ENCODE results near the gene GMCL1. TPM values are rescaled to one million over a fixed set of nuclear protein-coding genes. Genes with fewer than 3 reads are reported as not detected.

Gene GMCL1
- total RNA-seq, 1 donor from 2014 or later: 12.7 TPM

- Histone ChIP-seq H2AFZ (ENCODE audit: low read depth, low read length) (no peak overlapping the region), H3K79me2 (ENCODE audit: insufficient read depth, low read length) (no peaks in the 10 kb centered on the region), H3K4me2 (ENCODE audit: low read length) (no peak overlapping the region), H3K27me3 (ENCODE audit: insufficient read depth, low read length) (no peaks in the 10 kb centered on the region), H3K9ac (ENCODE audit: low read length) (no peak overlapping the region), H4K20me1 (ENCODE audit: insufficient read depth, low read length) (no peaks in the 10 kb centered on the region), H3K9me3 (ENCODE audit: insufficient read depth, low read depth, low read length) (no peaks in the 10 kb centered on the region), H3K36me3 (ENCODE audit: insufficient read depth, low read length) (peaks cover 3% of the 10 kb centered on the region), H3K27ac (ENCODE audit: low read depth, low read length) (no peak overlapping the region), H3K4me3 (ENCODE audit: insufficient read depth, low read depth, low read length) (no peak overlapping the region), H3K4me1 (ENCODE audit: insufficient read depth, low read length) (no peaks in the 10 kb centered on the region)
- H3K27ac Mint-ChIP-seq (ENCODE audit: unreplicated experiment): no peak overlapping the region
- no peak overlapping the region for H3K4me3 Mint-ChIP-seq (ENCODE audit: unreplicated experiment)
- TF ChIP-seq CTCF (IDR thresholded peaks at IDR 0.05; ENCODE audit: insufficient read depth, low read depth, low read length): peak; percentile 97
- TF ChIP-seq EZH2 (IDR thresholded peaks at IDR 0.05; ENCODE audit: insufficient read depth, low read length): no peak
- H3K4me1 Mint-ChIP-seq (ENCODE audit: low read depth, unreplicated experiment): no peaks in the 10 kb centered on the region
- FAIRE-seq (peak; percentile 20), DNase-seq (ENCODE audit: low read depth) (peak; percentile 67)
- H3K36me3 Mint-ChIP-seq (ENCODE audit: low read depth, unreplicated experiment): peaks cover 31% of the 10 kb centered on the region
- no peaks in the 10 kb centered on the region for H3K27me3 Mint-ChIP-seq (ENCODE audit: low read depth, unreplicated experiment)
- no peaks in the 10 kb centered on the region for H3K9me3 Mint-ChIP-seq (ENCODE audit: unreplicated experiment)
Observed at GRCh38 chr2:69816923-69817542, 12.4 kb upstream of the GMCL1 start.

- Histone ChIP-seq H2AFZ (ENCODE audit: low read depth, low read length) (no peak overlapping the region), H3K4me2 (ENCODE audit: low read length) (no peak overlapping the region), H3K79me2 (ENCODE audit: insufficient read depth, low read length) (no peaks in the 10 kb centered on the region), H3K4me1 (ENCODE audit: insufficient read depth, low read length) (no peaks in the 10 kb centered on the region), H3K27ac (ENCODE audit: low read depth, low read length) (no peak overlapping the region), H3K9ac (ENCODE audit: low read length) (no peak overlapping the region), H3K4me3 (ENCODE audit: insufficient read depth, low read depth, low read length) (no peak overlapping the region), H4K20me1 (ENCODE audit: insufficient read depth, low read length) (no peaks in the 10 kb centered on the region), H3K9me3 (ENCODE audit: insufficient read depth, low read depth, low read length) (no peaks in the 10 kb centered on the region), H3K36me3 (ENCODE audit: insufficient read depth, low read length) (peaks cover 1% of the 10 kb centered on the region), H3K27me3 (ENCODE audit: insufficient read depth, low read length) (no peaks in the 10 kb centered on the region)
- Mint-ChIP-seq H3K9me3 (ENCODE audit: unreplicated experiment) (no peaks in the 10 kb centered on the region), H3K4me1 (ENCODE audit: low read depth, unreplicated experiment) (no peaks in the 10 kb centered on the region), H3K27ac (ENCODE audit: unreplicated experiment) (no peak overlapping the region), H3K4me3 (ENCODE audit: unreplicated experiment) (no peak overlapping the region), H3K36me3 (ENCODE audit: low read depth, unreplicated experiment) (peaks cover 23% of the 10 kb centered on the region), H3K27me3 (ENCODE audit: low read depth, unreplicated experiment) (no peaks in the 10 kb centered on the region)
- no peak for FAIRE-seq
- TF ChIP-seq EZH2 (IDR thresholded peaks at IDR 0.05; ENCODE audit: insufficient read depth, low read length) (no peak), CTCF (IDR thresholded peaks at IDR 0.05; ENCODE audit: insufficient read depth, low read depth, low read length) (no peak)
- no peak for DNase-seq (ENCODE audit: low read depth)
Observed at GRCh38 chr2:69817729-69818501, 11.5 kb upstream of the GMCL1 start.

Data from astrocyte (in vitro differentiated cells and primary cell).